VCaP (cell line): ENCODE measurements around the gene GNB5.
"Not testable (repeated sequence)": the region's sequence is repeated elsewhere in the genome, so short reads cannot be mapped to it uniquely, and the experiment has no call there.

Source experiments
- H3K27ac ChIP-seq: fragments of 450-650 bp; 2 replicates; pipeline ENCODE4 v1.5.1; 2017
- CTCF ChIP-seq: fragments of 450-650 bp; conservative IDR thresholded peaks from 2 replicates; pipeline ENCODE4 v1.5.1; 2017; ENCODE audit warnings: mild to moderate bottlenecking, moderate library complexity

The GNB5 gene

GRCh38 chr15:52180196-52180835 lies 10.9 kb downstream of the GNB5 start:
- H3K27ac ChIP-seq, result peak overlapping the region; percentile 89
- no peak for TF ChIP-seq CTCF

- H3K27ac ChIP-seq, result peak overlapping the region; percentile 89
Measured at GRCh38 chr15:52179278-52180195, 11.7 kb downstream of the GNB5 start.

GRCh38 chr15:52178765-52179164 lies 12.4 kb downstream of the GNB5 start:
- peak overlapping the region; percentile 89 for H3K27ac ChIP-seq
- TF ChIP-seq CTCF, result no peak

More at GRCh38 chr15:52179278-52180195, 11.7 kb downstream of the GNB5 start:
- TF ChIP-seq CTCF, result no peak

GRCh38 chr15:52172869-52173268 lies 18.3 kb downstream of the GNB5 start:
- no peak for TF ChIP-seq CTCF
- H3K27ac ChIP-seq, result peak overlapping the region; percentile 19

- no peak for TF ChIP-seq CTCF
- peak overlapping the region; percentile 19; the same call in 1 of the 2 replicates for H3K27ac ChIP-seq
Measured at GRCh38 chr15:52171807-52172206, 19.4 kb downstream of the GNB5 start.

- TF ChIP-seq CTCF, result peak; percentile 32; the same call in 1 of the 2 replicates
- peak overlapping the region; percentile 19; the same call in 1 of the 2 replicates for H3K27ac ChIP-seq
Measured at GRCh38 chr15:52171386-52171785, 19.8 kb downstream of the GNB5 start.

GRCh38 chr15:52170199-52170598 lies 21.0 kb downstream of the GNB5 start:
- H3K27ac ChIP-seq, result not testable (repeated sequence)

- not testable (repeated sequence) for H3K27ac ChIP-seq
Measured at GRCh38 chr15:52165494-52166131, 25.6 kb downstream of the GNB5 start.
